ENCODE results near the gene CAMTA1. TPM values are rescaled to one million over a fixed set of nuclear protein-coding genes. Genes with fewer than 3 reads are reported as not detected.

CAMTA1 gene
- total RNA-seq, 1 donor from 2014 or later, result 62.9 TPM

GRCh38 chr1:6822530-6823359, 37.5 kb downstream of the CAMTA1 start:
- TF ChIP-seq, protein P1, sequence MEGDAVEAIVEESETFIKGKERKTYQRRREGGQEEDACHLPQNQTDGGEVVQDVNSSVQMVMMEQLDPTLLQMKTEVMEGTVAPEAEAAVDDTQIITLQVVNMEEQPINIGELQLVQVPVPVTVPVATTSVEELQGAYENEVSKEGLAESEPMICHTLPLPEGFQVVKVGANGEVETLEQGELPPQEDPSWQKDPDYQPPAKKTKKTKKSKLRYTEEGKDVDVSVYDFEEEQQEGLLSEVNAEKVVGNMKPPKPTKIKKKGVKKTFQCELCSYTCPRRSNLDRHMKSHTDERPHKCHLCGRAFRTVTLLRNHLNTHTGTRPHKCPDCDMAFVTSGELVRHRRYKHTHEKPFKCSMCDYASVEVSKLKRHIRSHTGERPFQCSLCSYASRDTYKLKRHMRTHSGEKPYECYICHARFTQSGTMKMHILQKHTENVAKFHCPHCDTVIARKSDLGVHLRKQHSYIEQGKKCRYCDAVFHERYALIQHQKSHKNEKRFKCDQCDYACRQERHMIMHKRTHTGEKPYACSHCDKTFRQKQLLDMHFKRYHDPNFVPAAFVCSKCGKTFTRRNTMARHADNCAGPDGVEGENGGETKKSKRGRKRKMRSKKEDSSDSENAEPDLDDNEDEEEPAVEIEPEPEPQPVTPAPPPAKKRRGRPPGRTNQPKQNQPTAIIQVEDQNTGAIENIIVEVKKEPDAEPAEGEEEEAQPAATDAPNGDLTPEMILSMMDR (IDR thresholded peaks at IDR 0.05), result no peak
- TF ChIP-seq POLR2AphosphoS5 (IDR thresholded peaks at IDR 0.05; ENCODE audit: insufficient read depth in 1 of 2, low read depth in 1 of 2) (no peak), POLR2A (IDR thresholded peaks at IDR 0.05) (no peak)
- H3K27me3 ChIP-seq, result no peaks in the 10 kb centered on the region
- H3K9me3 ChIP-seq, result no peaks in the 10 kb centered on the region
- H3K4me1 ChIP-seq, result peaks cover 22% of the 10 kb centered on the region
- no peak overlapping the region for H3K4me3 ChIP-seq
- H3K27ac ChIP-seq, result no peak overlapping the region
- DNase-seq (ENCODE audit: extremely low spot score in 2 of 2), result no peak
- no peaks in the 10 kb centered on the region for H3K36me3 ChIP-seq
- intact Hi-C loops (cut with DNase I), result no loop called here

- Histone ChIP-seq H3K36me3 (no peaks in the 10 kb centered on the region), H3K27me3 (no peaks in the 10 kb centered on the region), H3K27ac (no peak overlapping the region), H3K4me3 (no peak overlapping the region), H3K4me1 (peaks cover 22% of the 10 kb centered on the region), H3K9me3 (no peaks in the 10 kb centered on the region)
- intact Hi-C loops (cut with DNase I), result no loop called here
- TF ChIP-seq POLR2AphosphoS5 (IDR thresholded peaks at IDR 0.05; ENCODE audit: insufficient read depth in 1 of 2, low read depth in 1 of 2) (no peak), POLR2A (IDR thresholded peaks at IDR 0.05) (no peak)
- TF ChIP-seq, protein P1 (IDR thresholded peaks at IDR 0.05), result no peak
- DNase-seq (ENCODE audit: extremely low spot score in 2 of 2), result no peak
Measured at GRCh38 chr1:6823793-6824192, 38.5 kb downstream of the CAMTA1 start.

GRCh38 chr1:6824665-6825368, 39.6 kb downstream of the CAMTA1 start:
- DNase-seq (ENCODE audit: extremely low spot score in 2 of 2), result no peak
- no peaks in the 10 kb centered on the region for H3K36me3 ChIP-seq
- no peaks in the 10 kb centered on the region for H3K27me3 ChIP-seq
- H3K27ac ChIP-seq, result no peak overlapping the region
- intact Hi-C loops (cut with DNase I), result no loop called here
- H3K4me1 ChIP-seq, result peaks cover 16% of the 10 kb centered on the region
- no peak for TF ChIP-seq POLR2AphosphoS5 (IDR thresholded peaks at IDR 0.05; ENCODE audit: insufficient read depth in 1 of 2, low read depth in 1 of 2)
- no peak for TF ChIP-seq POLR2A (IDR thresholded peaks at IDR 0.05)
- TF ChIP-seq, protein P1 (IDR thresholded peaks at IDR 0.05), result no peak
- no peak overlapping the region for H3K4me3 ChIP-seq
- H3K9me3 ChIP-seq, result no peaks in the 10 kb centered on the region

- H3K36me3 ChIP-seq, result no peaks in the 10 kb centered on the region
- no peaks in the 10 kb centered on the region for H3K27me3 ChIP-seq
- no peak overlapping the region for H3K4me3 ChIP-seq
- H3K9me3 ChIP-seq, result no peaks in the 10 kb centered on the region
- DNase-seq (ENCODE audit: extremely low spot score in 2 of 2), result no peak
- intact Hi-C loops (cut with DNase I), result no loop called here
- no peak for TF ChIP-seq POLR2AphosphoS5 (IDR thresholded peaks at IDR 0.05; ENCODE audit: insufficient read depth in 1 of 2, low read depth in 1 of 2)
- no peak overlapping the region for H3K27ac ChIP-seq
- peaks cover 16% of the 10 kb centered on the region for H3K4me1 ChIP-seq
Measured at GRCh38 chr1:6825828-6826227, 40.6 kb downstream of the CAMTA1 start.

- H3K9me3 ChIP-seq, result no peaks in the 10 kb centered on the region
- H3K4me3 ChIP-seq, result no peak overlapping the region
- DNase-seq (ENCODE audit: extremely low spot score in 2 of 2), result no peak
- TF ChIP-seq POLR2A (IDR thresholded peaks at IDR 0.05) (no peak), POLR2AphosphoS5 (IDR thresholded peaks at IDR 0.05; ENCODE audit: insufficient read depth in 1 of 2, low read depth in 1 of 2) (no peak)
- TF ChIP-seq, protein P1 (IDR thresholded peaks at IDR 0.05), result no peak
- no peaks in the 10 kb centered on the region for H3K27me3 ChIP-seq
- no peak overlapping the region for H3K27ac ChIP-seq
- intact Hi-C loops (cut with DNase I), result no loop called here
- no peaks in the 10 kb centered on the region for H3K36me3 ChIP-seq
- H3K4me1 ChIP-seq, result peaks cover 16% of the 10 kb centered on the region
Measured at GRCh38 chr1:6827079-6827478, 41.8 kb downstream of the CAMTA1 start.
